Stimulated activated CD4-positive, alpha-beta T cell treated with anti-CD3 and anti-CD28 coated beads, Interleukin-15, amount 100 ng/mL, for 24 hours (primary cell): ENCODE data around the gene TAF11L3.
"Not testable (repeated sequence)": the region's sequence is repeated elsewhere in the genome, so short reads cannot be mapped to it uniquely, and the experiment has no call there.

Experiments
- DNase-seq: peaks from one replicate; pipeline ENCODE4 v3.0.0-alpha.2; 2020

The TAF11L3 gene

GRCh38 chr5:17518067-17518466, at the start of gene TAF11L3:
TAF11L3 (plus strand) TSS chr5:17518367.
- DNase-seq, result not testable (repeated sequence)

- DNase-seq, result no peak
Observed at GRCh38 chr5:17470064-17470463, 48.1 kb upstream of the TAF11L3 start.

DNA sequence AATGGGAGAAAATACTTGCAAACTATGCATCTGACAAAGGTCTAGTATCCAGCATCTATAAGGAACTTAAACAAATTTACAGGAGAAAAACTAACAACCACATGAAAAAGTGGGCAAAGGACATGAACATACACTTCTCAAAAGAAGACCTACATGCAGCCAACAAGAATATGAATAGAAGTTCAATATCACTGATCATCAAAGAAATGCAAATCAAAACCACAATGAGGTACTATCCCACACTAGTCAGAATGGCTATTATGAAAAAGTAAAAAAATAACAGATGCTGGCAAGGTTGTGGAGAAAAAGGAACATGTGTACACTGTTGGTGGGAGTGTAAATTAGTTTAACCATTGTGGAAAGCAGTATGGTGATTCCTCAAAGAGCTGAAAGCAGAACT, 43.1 kb upstream of the TAF11L3 start:
- DNase-seq, result not testable (repeated sequence)

- DNase-seq, result no peak
Observed at GRCh38 chr5:17477043-17477442, 41.1 kb upstream of the TAF11L3 start.

DNA sequence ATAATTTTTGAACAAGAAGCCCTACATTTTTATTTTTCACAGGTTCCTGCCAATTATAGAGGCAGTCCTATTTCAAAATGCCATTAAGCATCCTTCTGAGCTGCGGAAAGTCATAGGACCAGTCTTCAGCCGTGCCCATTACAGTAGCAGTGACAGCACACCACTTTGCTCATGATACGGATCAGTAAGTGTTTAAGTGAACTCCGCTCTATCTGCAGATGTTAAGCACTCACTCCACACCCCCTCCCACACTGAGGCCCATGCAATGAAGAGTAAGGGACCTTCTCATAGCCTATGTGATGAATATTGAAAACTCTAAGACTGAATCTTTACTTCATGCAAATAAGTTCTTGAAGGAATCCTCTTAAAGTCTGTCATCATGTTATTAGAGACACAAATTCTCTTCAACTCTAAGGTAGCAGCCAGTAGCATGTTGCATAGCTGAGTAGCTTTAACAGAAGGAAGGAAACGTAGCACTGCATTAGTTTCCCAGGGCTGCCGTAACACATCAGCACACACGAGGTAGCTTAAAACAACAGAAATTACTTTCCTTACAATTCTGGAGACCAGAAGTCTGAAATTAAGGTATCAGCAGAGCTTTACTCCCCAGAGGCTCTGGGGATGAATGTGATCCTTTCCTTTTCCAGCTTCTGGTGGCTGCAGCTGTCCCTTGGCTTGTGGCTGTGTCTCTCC, 40.4 kb upstream of the TAF11L3 start:
- DNase-seq, result no peak

DNA sequence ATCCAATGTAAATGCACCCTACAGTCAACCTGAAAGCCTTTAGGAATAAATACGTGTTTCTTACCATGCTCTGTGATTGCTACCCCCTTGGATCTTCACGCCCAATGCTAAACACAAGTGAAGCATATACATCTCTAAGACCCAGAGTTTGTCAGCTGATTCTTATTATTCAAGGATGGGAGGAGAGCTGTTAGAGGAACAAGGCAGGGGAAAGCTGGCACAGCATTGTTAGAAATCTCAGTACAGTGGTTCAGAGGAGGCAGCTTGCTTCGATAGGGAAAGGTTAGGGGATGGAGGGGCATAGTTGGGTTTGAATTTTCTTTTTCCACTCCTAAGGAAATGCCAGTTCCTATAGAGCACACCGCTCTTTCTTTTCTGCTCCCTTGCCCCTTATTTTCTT, 36.8 kb upstream of the TAF11L3 start:
- no peak for DNase-seq

DNA sequence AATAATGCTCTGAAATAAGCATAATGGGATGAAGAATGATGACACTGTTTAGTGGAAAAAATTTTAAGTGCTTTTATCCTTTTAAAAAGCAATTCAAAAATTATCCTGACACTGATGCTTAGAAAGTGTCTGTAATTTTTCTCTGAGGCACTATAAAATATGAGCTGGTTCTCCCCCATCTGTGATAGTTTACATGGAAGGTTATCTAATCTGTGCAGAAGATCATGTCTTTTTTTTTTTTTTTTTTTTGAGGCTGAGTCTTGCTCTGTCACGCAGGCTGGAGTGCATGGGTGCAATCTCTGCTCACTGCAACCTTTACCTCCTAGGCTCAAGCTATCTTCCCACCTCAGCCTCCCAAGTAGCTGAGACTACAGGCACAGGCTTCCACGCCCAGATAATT, 35.4 kb upstream of the TAF11L3 start:
- DNase-seq, result no peak

DNA sequence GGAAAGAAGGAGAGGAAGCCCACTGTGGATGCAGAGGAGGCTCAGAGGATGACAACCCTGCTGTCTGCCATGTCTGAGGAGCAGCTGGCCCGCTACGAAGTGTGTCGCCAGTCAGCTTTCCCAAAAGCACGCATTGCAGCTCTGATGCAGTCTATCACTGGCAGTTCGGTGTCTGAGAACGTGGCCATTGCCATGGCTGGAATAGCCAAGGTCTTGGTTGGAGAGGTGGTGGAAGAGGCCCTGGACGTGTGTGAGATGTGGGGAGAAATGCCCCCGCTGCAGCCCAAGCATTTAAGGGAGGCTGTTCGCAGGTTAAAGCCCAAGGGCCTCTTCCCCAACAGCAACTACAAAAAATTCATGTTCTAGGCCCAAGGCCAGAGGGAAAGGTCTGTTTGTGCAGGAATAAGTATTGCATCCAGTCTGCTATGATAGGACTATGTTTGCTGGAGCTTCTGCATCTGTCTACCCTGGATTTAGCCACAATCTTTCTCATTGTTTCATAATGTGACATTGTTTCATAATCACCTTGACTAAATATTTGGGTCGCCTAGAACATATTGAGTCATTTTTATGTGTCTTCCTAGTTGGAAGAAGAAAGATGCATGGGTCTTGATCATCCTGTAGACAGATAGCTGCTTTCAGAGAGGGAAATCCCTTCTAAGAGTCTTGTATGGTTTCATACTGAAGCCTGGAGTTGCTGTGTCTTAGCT, 31.5 kb upstream of the TAF11L3 start:
- not testable (repeated sequence) for DNase-seq

DNA sequence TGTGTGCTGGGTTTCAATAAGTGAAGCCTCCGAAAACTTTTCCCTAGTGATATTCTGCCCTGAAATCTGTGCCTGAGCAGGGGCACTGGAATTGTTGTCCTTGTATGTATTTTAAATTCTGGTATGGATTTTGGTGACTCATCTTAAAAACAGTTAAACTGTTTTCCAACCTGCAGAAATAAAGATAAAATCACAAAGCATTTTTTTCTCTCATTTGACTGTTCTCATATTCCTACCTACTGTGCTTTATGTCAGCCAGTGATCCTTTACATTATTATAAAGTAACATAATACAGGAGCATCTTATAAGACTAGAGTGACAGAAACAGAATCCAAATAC, 31.0 kb upstream of the TAF11L3 start:
- DNase-seq, result no peak

DNA sequence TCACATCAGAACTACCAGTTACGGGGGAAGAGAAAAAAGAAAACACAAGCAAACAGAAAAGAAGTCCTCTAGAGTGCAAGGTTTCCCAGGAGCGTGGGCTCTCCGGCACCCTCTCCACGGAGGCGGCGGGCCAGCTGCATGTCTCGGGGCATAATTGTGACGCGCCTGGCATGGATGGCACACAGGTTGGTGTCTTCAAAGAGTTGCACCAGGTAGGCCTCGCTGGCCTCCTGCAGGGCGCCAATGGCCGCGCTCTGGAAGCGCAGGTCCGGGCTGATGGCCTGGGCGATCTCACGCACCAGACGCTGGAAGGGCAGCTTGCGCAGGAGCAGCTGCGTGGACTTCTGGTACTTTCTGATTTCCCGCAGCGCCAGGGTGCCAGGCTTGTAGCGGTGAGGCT, 26.9 kb upstream of the TAF11L3 start:
- not testable (repeated sequence) for DNase-seq

DNA sequence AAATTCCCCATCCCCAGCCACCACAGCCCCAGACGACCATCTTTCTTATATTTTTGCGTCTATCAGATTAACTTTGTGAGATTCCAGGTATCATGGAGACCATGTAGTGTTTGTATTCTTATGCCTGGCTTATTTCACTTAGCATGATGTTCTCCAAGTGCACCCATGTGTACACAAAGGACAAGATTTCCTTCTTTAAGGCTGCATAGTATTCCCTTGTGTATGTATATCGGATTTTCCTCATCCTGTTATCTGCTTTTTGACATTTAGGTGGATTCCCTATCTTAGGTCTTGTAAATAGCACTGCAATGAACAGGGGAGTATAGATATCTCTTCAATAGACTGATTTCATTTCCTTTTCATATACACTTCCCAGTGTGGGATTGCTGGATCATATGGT, 25.4 kb upstream of the TAF11L3 start:
- no peak for DNase-seq

DNA sequence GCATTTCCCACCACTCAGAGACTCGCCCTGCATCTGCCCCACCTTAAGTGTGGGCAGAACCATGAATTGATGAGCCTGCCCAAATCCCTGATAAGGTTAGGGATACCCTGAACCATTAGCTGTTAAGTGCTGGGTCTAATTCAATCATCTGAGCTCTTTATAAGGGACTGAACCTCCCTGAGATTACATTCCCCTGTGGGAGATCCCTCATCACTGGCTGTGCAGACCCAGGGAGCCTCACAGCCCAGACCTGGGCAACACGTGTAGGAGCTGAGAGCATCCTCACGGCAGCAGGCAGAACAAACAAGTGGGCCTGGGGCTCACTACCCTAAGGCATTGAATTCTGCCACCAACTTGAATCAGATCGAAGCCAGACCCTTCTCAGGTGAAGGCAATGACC, 20.7 kb upstream of the TAF11L3 start:
- no peak for DNase-seq

GRCh38 chr5:17497931-17498330, 20.2 kb upstream of the TAF11L3 start, which contains the start of gene TAF11L2:
TAF11L2 (plus strand) TSS chr5:17498231.
- not testable (repeated sequence) for DNase-seq

DNA sequence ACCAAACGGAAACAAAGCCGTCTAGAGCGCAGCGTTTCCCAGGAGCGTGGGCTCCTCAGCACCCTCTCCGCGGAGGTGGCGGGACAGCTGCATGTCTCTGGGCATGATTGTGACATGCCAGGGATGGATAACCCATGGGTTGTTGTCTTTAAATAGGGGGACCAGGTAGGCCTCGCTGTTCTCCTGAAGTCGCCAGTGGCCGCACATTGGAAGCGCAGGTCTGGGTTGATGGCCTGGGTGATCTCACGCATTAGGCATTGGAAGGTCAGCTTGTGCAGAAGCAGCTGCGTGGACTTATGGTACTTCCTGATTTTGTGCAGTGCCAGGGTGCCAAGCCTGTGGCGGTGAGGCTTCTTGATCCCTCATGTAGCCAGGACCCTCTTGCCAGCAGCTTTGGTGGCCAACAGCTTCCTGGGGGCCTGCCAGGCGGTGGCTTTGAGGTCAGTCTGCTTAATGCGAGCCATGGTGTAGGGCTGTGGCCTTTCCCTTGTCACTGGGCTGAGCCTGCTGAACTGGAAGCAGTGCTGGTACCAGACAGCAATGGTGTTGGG, 6.3 kb upstream of the TAF11L3 start:
- DNase-seq, result no peak

DNA sequence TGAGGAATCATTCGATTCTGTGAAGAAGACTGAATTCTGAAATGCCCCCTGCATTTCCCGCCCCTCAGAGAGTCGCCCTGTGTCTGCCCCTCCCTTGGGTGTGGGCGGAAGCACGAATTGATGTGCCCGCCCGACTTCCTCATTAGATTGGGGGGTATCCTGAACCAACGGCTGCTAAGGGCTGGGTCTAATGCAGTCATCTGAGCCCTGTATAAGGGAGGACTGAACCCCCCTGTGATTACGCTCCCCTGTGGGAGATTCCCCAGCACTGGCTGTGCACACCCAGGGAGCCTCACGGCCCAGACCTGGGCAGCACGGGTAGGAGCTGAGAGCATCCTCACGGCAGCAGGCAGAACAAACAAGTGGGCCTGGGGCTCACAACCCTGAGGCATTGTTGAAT, 641 bp upstream of the TAF11L3 start:
- not testable (repeated sequence) for DNase-seq

- DNase-seq, result not testable (repeated sequence)
Observed at GRCh38 chr5:17519508-17519907, 1.3 kb downstream of the TAF11L3 start.

DNA sequence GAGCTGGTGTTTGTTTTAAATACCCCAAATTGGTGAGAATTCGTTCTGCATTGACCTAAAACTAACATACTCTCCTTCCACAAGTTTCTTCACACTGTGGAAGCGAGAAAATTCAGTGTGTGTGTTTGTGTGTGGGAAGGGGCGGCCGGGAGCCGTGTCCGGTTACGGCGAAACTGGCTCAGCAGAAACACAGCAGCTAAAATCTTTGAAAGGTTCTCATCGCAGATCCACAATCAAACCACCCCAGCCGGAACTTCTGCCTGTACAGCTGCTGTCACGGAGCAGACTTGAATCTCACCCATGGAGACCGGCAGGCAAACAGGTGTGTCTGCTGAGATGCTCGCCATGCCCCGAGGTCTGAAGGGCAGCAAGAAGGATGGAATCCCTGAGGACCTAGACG, 3.3 kb downstream of the TAF11L3 start, which contains the start of gene TAF11L4:
TSS of gene TAF11L4 (plus strand) at position 301 of the 400 bp plus-strand sequence.
- DNase-seq, result not testable (repeated sequence)

DNA sequence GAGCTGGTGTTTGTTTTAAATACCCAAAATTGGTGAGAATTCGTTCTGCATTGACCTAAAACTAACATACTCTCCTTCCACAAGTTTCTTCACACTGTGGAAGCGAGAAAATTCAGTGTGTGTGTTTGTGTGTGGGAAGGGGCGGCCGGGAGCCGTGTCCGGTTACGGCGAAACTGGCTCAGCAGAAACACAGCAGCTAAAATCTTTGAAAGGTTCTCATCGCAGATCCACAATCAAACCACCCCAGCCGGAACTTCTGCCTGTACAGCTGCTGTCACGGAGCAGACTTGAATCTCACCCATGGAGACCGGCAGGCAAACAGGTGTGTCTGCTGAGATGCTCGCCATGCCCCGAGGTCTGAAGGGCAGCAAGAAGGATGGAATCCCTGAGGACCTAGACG, 6.8 kb downstream of the TAF11L3 start, which contains the start of gene TAF11L5:
TSS of gene TAF11L5 (plus strand) at position 301 of the 400 bp plus-strand sequence.
- DNase-seq, result not testable (repeated sequence)

DNA sequence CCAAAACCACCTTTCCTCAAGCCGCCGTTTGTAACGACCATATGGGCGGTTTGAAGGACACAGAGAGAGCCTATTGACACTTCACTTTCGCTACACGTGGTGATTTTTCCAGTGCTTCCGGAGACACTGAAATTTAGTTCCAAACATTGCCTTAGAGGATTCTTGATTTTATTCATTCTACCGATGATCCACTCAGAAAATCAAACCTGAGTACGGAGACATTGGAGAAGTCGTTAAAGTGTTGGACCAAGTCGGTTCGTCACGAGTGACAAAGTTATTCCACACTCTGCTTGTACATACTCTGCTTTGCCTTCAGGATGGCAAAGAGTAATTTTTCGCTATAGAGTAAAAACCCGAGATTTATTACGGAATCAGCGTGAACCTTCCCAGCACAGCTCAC, 8.3 kb downstream of the TAF11L3 start:
- DNase-seq, result peak; percentile 4

- not testable (repeated sequence) for DNase-seq
Observed at GRCh38 chr5:17528369-17528768, 10.2 kb downstream of the TAF11L3 start, which contains the start of gene TAF11L6. TAF11L6 (plus strand) TSS chr5:17528669.
